Panc1 (cell line): ENCODE data around the gene WDR64. TPM values are rescaled to one million over a fixed set of nuclear protein-coding genes. Genes with fewer than 3 reads are reported as not detected.

Experiments
- ATAC-seq: fragments of 200-7000 bp; cut with Tn5 transposase; 2 replicates; pipeline ENCODE4 v1.9.1; 2020; ENCODE audit warnings: mild to moderate bottlenecking, moderate library complexity
- BruUV-seq: library from RNA; stranded (reverse); fragments of 400-500 nt; replicated peaks from 2 replicates; lab custom pipeline; 2021; lab: Mats Ljungman, UMichigan
- CTCF ChIA-PET: fragments of 300-600 bp; sonication (Branson Sonifier 250); formaldehyde crosslinking; loops from one replicate; lab custom pipeline; 2022; ENCODE audit warnings: antibody characterized with exemption; lab: Charles Lee
- POLR2A ChIA-PET: fragments of 300-600 bp; sonication (Branson Sonifier 250); formaldehyde crosslinking; loops from one replicate; lab custom pipeline; 2022; ENCODE audit warnings: antibody characterized with exemption; lab: Charles Lee
- DNase-seq: peaks from one replicate; pipeline ENCODE4 v3.0.0-alpha.2; 2010; ENCODE audit warnings: low read depth, low spot score
- H3K27ac ChIP-seq: 2 replicates; pipeline ENCODE4 v1.5.1; 2011; ENCODE audit warnings: mild to moderate bottlenecking, low read length, inconsistent platforms
- H3K27me3 ChIP-seq: fragments of 200-500 bp; sonication (Bioruptor generic); 2 replicates; pipeline ENCODE4 v1.6.0; 2014; ENCODE audit warnings: low read length, inconsistent platforms; ENCODE audit not compliant: control insufficient read depth, insufficient read depth
- H3K36me3 ChIP-seq: fragments of 200-500 bp; sonication (Bioruptor generic); 2 replicates; pipeline ENCODE4 v1.5.1; 2014; ENCODE audit warnings: inconsistent platforms, mild to moderate bottlenecking, low read length, moderate library complexity; ENCODE audit not compliant: control insufficient read depth, insufficient read depth
- H3K4me1 ChIP-seq: 2 replicates; pipeline ENCODE4 v1.5.1; 2011; ENCODE audit warnings: inconsistent platforms, mild to moderate bottlenecking, low read length, moderate library complexity; ENCODE audit not compliant: control insufficient read depth, insufficient read depth
- H3K4me3 ChIP-seq, 2 experiments: 2 replicates each; pipeline ENCODE4 v1.5.1; 2011 to 2012; ENCODE audit warnings: low read depth in 2 of 2, low read length in 2 of 2, mild to moderate bottlenecking in 2 of 2, inconsistent platforms in 1 of 2, moderate library complexity in 1 of 2
- H3K9me3 ChIP-seq: fragments of 200-500 bp; sonication (Bioruptor generic); 2 replicates; pipeline ENCODE4 v1.5.1; 2014; ENCODE audit warnings: low read depth, mild to moderate bottlenecking, inconsistent platforms, low read length, moderate library complexity; ENCODE audit not compliant: control insufficient read depth, insufficient read depth
- POLR2AphosphoS5 ChIP-seq: IDR thresholded peaks from 2 replicates; pipeline ENCODE4 v1.6.1; 2012; ENCODE audit warnings: mild to moderate bottlenecking, low read depth, low read length, moderate library complexity
- SIN3A ChIP-seq: IDR thresholded peaks from 2 replicates; pipeline ENCODE4 v1.6.1; 2012; ENCODE audit warnings: low read depth, mild to moderate bottlenecking, low read length, moderate library complexity, borderline replicate concordance; ENCODE audit not compliant: insufficient read depth
- TCF7L2 ChIP-seq: IDR thresholded peaks from 2 replicates; pipeline ENCODE4 v1.6.1; 2011; ENCODE audit warnings: mild to moderate bottlenecking, low read depth, low read length, inconsistent platforms
- in situ Hi-C: cut with HindIII; loops from 2 replicates; pipeline ENCODE4 v1.10.0; 2016; ENCODE audit warnings: low sequenced_read_pairs, low pct_unique_long_range_greater_than_20kb
- intact Hi-C: fragments of 100-400 bp; cut with micrococcal nuclease; formaldehyde crosslinking; loops from one replicate; pipeline ENCODE4 v1.10.0; 2022; ENCODE audit not compliant: unreplicated experiment
- total RNA-seq: library from RNA; stranded (reverse); gene quantifications from one replicate; pipeline ENCODE4 v1.2.1, GENCODE V29; 2021; ENCODE audit not compliant: unreplicated experiment
- TF ChIP-seq, protein P1 (sequence below): fragments of 450-650 bp; IDR thresholded peaks from 2 replicates; pipeline ENCODE4 v1.5.1; 2017; ENCODE audit warnings: mild to moderate bottlenecking
- TF ChIP-seq, protein P2 (sequence below), 2 experiments: IDR thresholded peaks; 2 replicates each; pipeline ENCODE4 v1.6.1; 2011 to 2012; ENCODE audit warnings: low read depth in 2 of 2, control low read depth in 1 of 2, low read length in 1 of 2, mild to moderate bottlenecking in 1 of 2, moderate library complexity in 1 of 2; ENCODE audit not compliant: insufficient read depth in 1 of 2

WDR64 gene
- total RNA-seq, 1 experiment from 2014 or later, result not detected

DNA sequence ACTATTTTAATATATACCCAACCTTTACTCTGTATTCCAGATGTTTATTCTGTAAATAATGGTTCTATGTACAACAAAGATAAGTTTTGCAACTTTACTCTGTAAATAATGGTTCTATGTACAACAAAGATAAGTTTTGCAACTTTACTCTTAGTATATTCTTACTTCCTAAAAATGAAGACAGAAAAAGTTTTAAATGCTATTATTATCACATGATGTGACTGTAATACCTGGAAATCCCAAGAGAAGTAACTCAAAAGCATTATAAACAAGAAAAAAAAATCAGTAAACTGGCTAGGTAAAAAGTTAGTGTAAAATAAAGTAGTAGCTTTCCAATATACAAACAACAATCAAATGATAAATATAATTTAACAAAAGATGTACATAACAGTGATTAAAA lies 177.4 kb downstream of the WDR64 start:
- POLR2A ChIA-PET, result no interaction called here

DNA sequence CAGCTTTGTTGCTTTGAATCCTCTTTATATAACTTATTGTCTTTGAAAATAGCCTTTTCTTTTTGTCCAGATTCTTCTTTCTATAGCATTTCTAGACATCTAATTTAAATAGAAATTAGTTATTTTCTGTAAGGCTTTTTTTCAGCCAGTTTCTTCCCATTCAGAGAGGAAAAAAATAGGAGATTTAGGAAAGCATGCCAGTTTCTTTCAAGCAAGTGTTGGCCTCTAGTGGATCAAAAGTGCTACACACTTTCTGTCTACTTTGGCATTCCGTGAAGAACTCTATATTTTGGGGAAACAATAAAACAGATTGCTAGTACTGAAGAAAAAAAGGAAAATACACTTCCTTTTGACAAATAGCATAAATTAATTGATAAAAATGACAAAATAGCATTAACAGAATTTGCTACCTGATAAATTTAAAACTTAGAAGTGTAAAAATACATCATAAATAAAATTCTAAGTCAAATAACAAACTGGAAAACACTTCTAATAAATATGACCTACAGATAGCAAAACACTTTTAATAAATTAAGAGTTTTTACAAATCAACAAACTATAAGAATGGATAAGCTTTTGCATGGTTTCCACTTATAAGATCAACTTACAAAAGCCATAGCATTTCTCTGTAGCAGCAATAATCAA lies 182.8 kb downstream of the WDR64 start:
- Histone ChIP-seq H3K4me1 (no peaks in the 10 kb centered on the region), H3K4me3 (no peak overlapping the region), H3K36me3 (no peaks in the 10 kb centered on the region), H3K27ac (no peak overlapping the region), H3K27me3 (no peaks in the 10 kb centered on the region), H3K9me3 (no peaks in the 10 kb centered on the region)
- DNase-seq (peak; percentile 18), ATAC-seq (0 out of 2 replicates have a peak, but pooled peaks have one; percentile 72)
- intact Hi-C loops (loop anchor here (1.0 kb wide), 2 partner anchors 224 to 304 kb away; no protein-coding TSS in a partner anchor), in situ Hi-C loops (no loop called here)
- no peak for TF ChIP-seq POLR2AphosphoS5
- TF ChIP-seq, protein P1, sequence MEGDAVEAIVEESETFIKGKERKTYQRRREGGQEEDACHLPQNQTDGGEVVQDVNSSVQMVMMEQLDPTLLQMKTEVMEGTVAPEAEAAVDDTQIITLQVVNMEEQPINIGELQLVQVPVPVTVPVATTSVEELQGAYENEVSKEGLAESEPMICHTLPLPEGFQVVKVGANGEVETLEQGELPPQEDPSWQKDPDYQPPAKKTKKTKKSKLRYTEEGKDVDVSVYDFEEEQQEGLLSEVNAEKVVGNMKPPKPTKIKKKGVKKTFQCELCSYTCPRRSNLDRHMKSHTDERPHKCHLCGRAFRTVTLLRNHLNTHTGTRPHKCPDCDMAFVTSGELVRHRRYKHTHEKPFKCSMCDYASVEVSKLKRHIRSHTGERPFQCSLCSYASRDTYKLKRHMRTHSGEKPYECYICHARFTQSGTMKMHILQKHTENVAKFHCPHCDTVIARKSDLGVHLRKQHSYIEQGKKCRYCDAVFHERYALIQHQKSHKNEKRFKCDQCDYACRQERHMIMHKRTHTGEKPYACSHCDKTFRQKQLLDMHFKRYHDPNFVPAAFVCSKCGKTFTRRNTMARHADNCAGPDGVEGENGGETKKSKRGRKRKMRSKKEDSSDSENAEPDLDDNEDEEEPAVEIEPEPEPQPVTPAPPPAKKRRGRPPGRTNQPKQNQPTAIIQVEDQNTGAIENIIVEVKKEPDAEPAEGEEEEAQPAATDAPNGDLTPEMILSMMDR, result peak; percentile 76; the same call in 1 of the 2 replicates
- ChIA-PET POLR2A (no interaction called here), CTCF (no interaction called here)
- no TSS peak for BruUV-seq

More for the DNA sequence above, 177.4 kb downstream of the WDR64 start:
- TF ChIP-seq, protein P1, result no peak
- TF ChIP-seq SIN3A (no peak), TCF7L2 (no peak)
- Histone ChIP-seq H3K27me3 (no peaks in the 10 kb centered on the region), H3K36me3 (no peaks in the 10 kb centered on the region), H3K9me3 (no peaks in the 10 kb centered on the region), H3K27ac (no peak overlapping the region), H3K4me1 (no peaks in the 10 kb centered on the region), H3K4me3 (no peak overlapping the region)
- CTCF ChIA-PET, result no interaction called here
- ATAC-seq (no peak), DNase-seq (no peak)
- in situ Hi-C loops (no loop called here), intact Hi-C loops (no loop called here)
- BruUV-seq, result no TSS peak

DNA sequence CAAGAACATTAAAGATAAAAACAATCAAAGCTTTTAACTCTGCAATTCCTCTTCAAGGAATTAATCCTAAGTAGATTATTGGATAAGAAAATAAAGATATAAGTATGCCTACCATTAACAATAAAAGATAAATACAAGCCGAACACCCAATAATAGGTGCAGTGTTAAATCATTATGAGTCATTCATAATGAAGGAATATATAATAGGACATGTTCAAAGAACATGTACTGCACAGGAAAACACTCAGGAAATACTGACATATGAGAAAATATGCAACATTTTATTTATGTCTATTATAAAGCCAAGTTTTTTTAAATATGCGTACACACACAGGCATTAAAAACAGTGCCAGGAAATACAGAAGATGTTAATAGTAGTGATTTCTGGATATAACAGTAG lies 184.9 kb downstream of the WDR64 start:
- intact Hi-C loops, result no loop called here
- BruUV-seq, result no TSS peak
- no peaks in the 10 kb centered on the region for H3K27me3 ChIP-seq
- no peak overlapping the region for H3K27ac ChIP-seq
- ChIA-PET POLR2A (no interaction called here), CTCF (no interaction called here)
- H3K4me3 ChIP-seq, result no peak overlapping the region
- H3K4me1 ChIP-seq, result no peaks in the 10 kb centered on the region
- DNase-seq (no peak), ATAC-seq (no peak)
- H3K36me3 ChIP-seq, result no peaks in the 10 kb centered on the region
- in situ Hi-C loops, result no loop called here
- TF ChIP-seq SIN3A (no peak), POLR2AphosphoS5 (no peak), TCF7L2 (no peak)
- TF ChIP-seq, protein P1, result no peak
- TF ChIP-seq, protein P2, sequence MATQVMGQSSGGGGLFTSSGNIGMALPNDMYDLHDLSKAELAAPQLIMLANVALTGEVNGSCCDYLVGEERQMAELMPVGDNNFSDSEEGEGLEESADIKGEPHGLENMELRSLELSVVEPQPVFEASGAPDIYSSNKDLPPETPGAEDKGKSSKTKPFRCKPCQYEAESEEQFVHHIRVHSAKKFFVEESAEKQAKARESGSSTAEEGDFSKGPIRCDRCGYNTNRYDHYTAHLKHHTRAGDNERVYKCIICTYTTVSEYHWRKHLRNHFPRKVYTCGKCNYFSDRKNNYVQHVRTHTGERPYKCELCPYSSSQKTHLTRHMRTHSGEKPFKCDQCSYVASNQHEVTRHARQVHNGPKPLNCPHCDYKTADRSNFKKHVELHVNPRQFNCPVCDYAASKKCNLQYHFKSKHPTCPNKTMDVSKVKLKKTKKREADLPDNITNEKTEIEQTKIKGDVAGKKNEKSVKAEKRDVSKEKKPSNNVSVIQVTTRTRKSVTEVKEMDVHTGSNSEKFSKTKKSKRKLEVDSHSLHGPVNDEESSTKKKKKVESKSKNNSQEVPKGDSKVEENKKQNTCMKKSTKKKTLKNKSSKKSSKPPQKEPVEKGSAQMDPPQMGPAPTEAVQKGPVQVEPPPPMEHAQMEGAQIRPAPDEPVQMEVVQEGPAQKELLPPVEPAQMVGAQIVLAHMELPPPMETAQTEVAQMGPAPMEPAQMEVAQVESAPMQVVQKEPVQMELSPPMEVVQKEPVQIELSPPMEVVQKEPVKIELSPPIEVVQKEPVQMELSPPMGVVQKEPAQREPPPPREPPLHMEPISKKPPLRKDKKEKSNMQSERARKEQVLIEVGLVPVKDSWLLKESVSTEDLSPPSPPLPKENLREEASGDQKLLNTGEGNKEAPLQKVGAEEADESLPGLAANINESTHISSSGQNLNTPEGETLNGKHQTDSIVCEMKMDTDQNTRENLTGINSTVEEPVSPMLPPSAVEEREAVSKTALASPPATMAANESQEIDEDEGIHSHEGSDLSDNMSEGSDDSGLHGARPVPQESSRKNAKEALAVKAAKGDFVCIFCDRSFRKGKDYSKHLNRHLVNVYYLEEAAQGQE (IDR thresholded peaks at IDR 0.05; ENCODE audit: insufficient read depth in 1 of 2, low read depth in 2 of 2, low read length in 1 of 2), result no peak
- H3K9me3 ChIP-seq, result no peaks in the 10 kb centered on the region
